GM12891 (cell line): ENCODE data around the gene TMEM164.

ENCODE experiments used
- DNase-seq: peaks from one replicate; pipeline ENCODE4 v3.0.0; 2011; ENCODE audit warnings: low spot score; ENCODE audit not compliant: insufficient read length
- FAIRE-seq: peaks from 2 replicates; lab custom pipeline; 2011; peaks lifted over from hg19 to GRCh38; lab: Jason Lieb, UNC
- PAX5 ChIP-seq: IDR thresholded peaks from 2 replicates; pipeline ENCODE4 v1.6.1; 2011; ENCODE audit warnings: low read length, moderate library complexity, mild to moderate bottlenecking; ENCODE audit not compliant: insufficient read depth, severe bottlenecking
- POLR2A ChIP-seq: IDR thresholded peaks from 2 replicates; pipeline ENCODE4 v1.6.1; 2011; ENCODE audit warnings: low read depth, low read length, control low read depth
- POLR2AphosphoS5 ChIP-seq: IDR thresholded peaks from 2 replicates; pipeline ENCODE4 v1.6.1; 2011; ENCODE audit warnings: low read depth, low read length, control low read depth
- POU2F2 ChIP-seq: IDR thresholded peaks from 2 replicates; pipeline ENCODE4 v1.6.1; 2011; ENCODE audit warnings: low read depth, mild to moderate bottlenecking, control low read depth, low read length, moderate library complexity
- SPI1 ChIP-seq: IDR thresholded peaks from 2 replicates; pipeline ENCODE4 v1.6.1; 2011; ENCODE audit warnings: low read depth, low read length, control low read depth
- TAF1 ChIP-seq: IDR thresholded peaks from 2 replicates; pipeline ENCODE4 v1.6.1; 2011; ENCODE audit warnings: low read depth, low read length, control low read depth

The TMEM164 gene

GRCh38 chrX:110211340-110211739, 208.4 kb downstream of the TMEM164 start:
- no peak for TF ChIP-seq TAF1
- no peak for FAIRE-seq
- no peak for DNase-seq

DNA sequence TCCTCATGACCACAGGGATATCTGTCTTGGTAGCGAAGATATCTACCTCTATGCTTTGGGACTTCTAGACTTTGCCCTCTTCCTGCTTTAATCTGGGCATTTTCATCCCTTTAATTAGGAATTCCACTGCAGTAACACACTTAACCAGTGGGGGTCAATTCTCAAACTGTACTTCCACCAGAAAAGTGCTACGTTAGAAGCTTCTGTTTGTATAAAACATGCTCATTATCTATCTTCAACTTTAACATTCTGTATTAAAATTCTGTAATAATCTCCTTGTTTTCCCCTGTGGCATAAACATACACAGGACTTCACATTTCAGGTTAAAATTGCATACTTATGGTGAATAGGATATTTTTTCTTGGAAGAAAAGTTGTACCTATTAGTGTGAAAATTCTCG, 209.4 kb downstream of the TMEM164 start:
- TF ChIP-seq POLR2A (no peak), TAF1 (no peak), POLR2AphosphoS5 (no peak), PAX5 (no peak), POU2F2 (no peak), SPI1 (no peak)
- FAIRE-seq (no peak), DNase-seq (no peak)

DNA sequence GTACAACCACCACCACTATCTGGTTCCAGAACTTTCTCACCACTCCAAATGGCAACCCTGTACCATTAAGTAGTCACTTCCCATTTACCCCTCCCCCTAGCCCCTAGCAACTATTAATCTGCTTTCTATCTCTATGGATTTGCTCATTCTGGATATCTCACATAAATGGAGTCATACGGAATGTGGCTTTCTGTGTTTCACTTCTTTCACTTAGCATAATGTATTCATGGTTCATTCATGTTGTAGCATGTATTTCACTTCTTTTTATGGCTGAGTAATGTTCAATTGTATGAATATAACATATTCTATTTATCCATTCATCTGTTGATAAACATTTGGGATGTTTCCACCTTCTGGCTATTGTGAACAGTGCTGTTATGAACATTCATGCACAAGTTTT, 210.3 kb downstream of the TMEM164 start:
- DNase-seq (no peak), FAIRE-seq (no peak)
- TF ChIP-seq PAX5: no peak
- TF ChIP-seq POLR2AphosphoS5: no peak

DNA sequence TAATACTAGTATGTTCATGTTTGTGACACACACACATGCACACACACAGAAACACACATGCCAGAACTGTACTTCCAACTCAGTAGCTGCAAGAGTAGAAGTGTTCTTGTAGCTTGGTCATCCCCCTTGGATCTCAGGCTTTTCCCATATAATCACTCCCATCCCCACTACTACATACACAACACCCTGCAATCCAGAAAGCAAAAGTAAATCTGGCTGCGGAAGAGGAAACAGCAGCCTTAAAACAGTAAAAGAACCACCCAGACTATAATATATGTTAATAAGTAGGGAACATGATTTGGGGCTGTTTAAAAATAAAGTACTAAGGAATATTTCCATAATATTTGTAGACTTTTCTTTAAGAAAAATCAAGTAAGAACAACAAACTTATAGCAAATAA, 211.8 kb downstream of the TMEM164 start:
- FAIRE-seq (no peak), DNase-seq (no peak)
- TF ChIP-seq POLR2AphosphoS5 (no peak), POU2F2 (no peak), PAX5 (no peak), SPI1 (no peak), TAF1 (no peak), POLR2A (no peak)

GRCh38 chrX:110215411-110215810, 212.5 kb downstream of the TMEM164 start:
- no peak for TF ChIP-seq PAX5
- no peak for TF ChIP-seq POLR2A
- no peak for TF ChIP-seq POU2F2
- TF ChIP-seq TAF1: no peak
- no peak for TF ChIP-seq POLR2AphosphoS5
- no peak for TF ChIP-seq SPI1
- DNase-seq (no peak), FAIRE-seq (no peak)

DNA sequence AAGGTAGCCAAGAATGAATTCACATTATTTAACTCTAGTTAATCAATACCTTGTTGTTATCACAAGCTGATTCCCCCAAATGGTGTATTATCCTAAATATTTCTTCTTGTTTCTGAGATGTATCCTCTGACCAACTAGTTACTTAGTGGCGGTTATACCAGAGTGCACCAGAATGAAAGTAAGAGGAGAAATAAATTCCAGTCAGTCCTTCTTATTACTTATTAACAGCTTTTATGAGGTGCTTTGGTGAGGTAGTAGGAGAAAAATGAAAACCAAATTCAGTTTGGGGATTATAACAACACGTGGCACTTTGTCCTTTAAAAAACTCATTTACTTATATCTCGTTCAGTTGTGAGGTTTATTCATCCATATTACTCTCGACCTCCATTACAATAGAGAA, 213.1 kb downstream of the TMEM164 start:
- DNase-seq (no peak), FAIRE-seq (no peak)
- TF ChIP-seq POU2F2 (no peak), POLR2AphosphoS5 (no peak), TAF1 (no peak), SPI1 (no peak), POLR2A (no peak), PAX5 (no peak)

- DNase-seq (no peak), FAIRE-seq (no peak)
Observed at GRCh38 chrX:110218591-110218990, 215.7 kb downstream of the TMEM164 start.

GRCh38 chrX:110219920-110220319, 217.0 kb downstream of the TMEM164 start:
- TF ChIP-seq TAF1: no peak
- TF ChIP-seq POLR2A: no peak
- no peak for TF ChIP-seq POLR2AphosphoS5
- TF ChIP-seq POU2F2: no peak
- no peak for TF ChIP-seq PAX5
- no peak for TF ChIP-seq SPI1
- FAIRE-seq: no peak

More at GRCh38 chrX:110218591-110218990, 215.7 kb downstream of the TMEM164 start:
- TF ChIP-seq POLR2AphosphoS5: no peak
- no peak for TF ChIP-seq POU2F2
- TF ChIP-seq TAF1: no peak
- no peak for TF ChIP-seq POLR2A
- no peak for TF ChIP-seq PAX5
- TF ChIP-seq SPI1: no peak

GRCh38 chrX:110222497-110223257, 219.8 kb downstream of the TMEM164 start:
- FAIRE-seq (no peak), DNase-seq (no peak)
- TF ChIP-seq SPI1: no peak
- TF ChIP-seq POU2F2: no peak
- no peak for TF ChIP-seq POLR2A
- no peak for TF ChIP-seq TAF1
- no peak for TF ChIP-seq POLR2AphosphoS5
- no peak for TF ChIP-seq PAX5

More at GRCh38 chrX:110219920-110220319, 217.0 kb downstream of the TMEM164 start:
- DNase-seq: no peak

GRCh38 chrX:110224926-110225617, 222.2 kb downstream of the TMEM164 start:
- FAIRE-seq: peak; percentile 13
- TF ChIP-seq SPI1: no peak
- TF ChIP-seq POLR2A: no peak
- TF ChIP-seq TAF1: no peak
- TF ChIP-seq POLR2AphosphoS5: no peak
- no peak for TF ChIP-seq POU2F2
- no peak for TF ChIP-seq PAX5
- DNase-seq: no peak
